Measurements from ENCODE around the gene WEE1. TPM values are rescaled to one million over a fixed set of nuclear protein-coding genes. Genes with fewer than 3 reads are reported as not detected.

Gene WEE1
- total RNA-seq, 1 donor from 2014 or later = 20.4 TPM

DNA sequence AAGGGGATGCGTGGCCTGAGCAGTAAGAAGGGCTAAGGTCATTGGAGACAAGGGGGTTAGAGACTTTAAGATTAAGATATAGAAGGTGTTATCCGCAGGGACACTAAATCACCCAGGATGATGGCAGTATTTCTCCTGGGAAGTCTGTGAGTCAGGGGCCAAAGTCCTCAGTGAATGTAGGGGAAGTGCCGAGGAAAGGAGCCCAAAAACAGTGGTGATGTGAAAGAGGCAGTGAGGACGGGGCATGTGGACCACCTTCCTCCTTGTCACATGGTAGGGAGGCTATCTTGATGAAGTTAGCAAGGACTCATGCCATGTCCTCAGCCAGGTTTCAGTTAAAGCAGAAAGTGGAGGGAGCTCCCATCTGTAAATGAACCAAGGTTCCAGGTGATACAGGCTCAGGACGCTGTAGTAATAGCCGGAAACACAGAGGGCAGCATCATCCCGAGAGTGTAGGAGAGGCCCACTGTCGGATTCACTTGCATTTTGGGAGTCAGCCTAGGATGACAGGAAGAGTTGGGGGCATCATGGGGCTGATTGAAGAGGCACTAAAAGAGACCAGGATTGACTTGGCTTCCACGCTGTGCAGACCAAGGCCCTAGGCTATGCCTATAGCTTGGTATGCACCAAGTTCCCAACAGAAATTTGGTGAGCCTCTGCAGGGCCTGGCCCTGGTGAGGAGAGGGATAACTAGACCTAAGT is 33.5 kb downstream of the WEE1 start:
- Histone ChIP-seq H3K4me3 (ENCODE audit: low read length in 3 of 3) (no peak overlapping the region), H3K4me1 (ENCODE audit: control insufficient read depth in 3 of 3, insufficient read depth in 3 of 3, low read length in 3 of 3) (no peaks in the 10 kb centered on the region), H3K27me3 (ENCODE audit: control insufficient read depth in 3 of 3, insufficient read depth in 3 of 3, low read length in 3 of 3) (no peaks in the 10 kb centered on the region), H3K9ac (ENCODE audit: low read depth in 1 of 3, low read length in 3 of 3) (no peak overlapping the region), H3K36me3 (ENCODE audit: control insufficient read depth in 3 of 3, insufficient read depth in 3 of 3, low read length in 3 of 3) (no peaks in the 10 kb centered on the region), H3K9me3 (ENCODE audit: control insufficient read depth in 3 of 3, low read length in 3 of 3) (no peaks in the 10 kb centered on the region), H3K27ac (ENCODE audit: low read depth, low read length) (no peak overlapping the region)

DNA sequence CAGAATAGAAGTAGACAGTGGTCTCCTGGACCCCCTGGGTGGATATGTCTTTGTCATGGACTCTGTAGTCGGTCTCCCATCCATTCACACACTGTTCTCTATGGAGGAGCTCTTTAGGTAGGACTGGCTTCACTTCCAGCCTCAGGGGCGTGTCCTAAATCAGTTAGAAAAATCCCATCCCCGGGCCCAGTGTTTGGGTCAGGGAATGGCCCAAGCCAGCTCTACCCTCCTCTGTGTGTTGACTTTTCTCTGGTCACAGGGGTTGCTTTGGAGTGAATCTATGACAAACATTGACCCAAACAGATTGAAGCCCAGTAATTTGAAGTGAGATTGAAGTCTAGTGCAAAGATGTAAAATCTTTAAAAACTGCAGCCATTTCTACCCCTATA is 34.0 kb downstream of the WEE1 start:
- Histone ChIP-seq H3K27me3 (ENCODE audit: control insufficient read depth in 3 of 3, insufficient read depth in 3 of 3, low read length in 3 of 3) (no peaks in the 10 kb centered on the region), H3K4me1 (ENCODE audit: control insufficient read depth in 3 of 3, insufficient read depth in 3 of 3, low read length in 3 of 3) (no peaks in the 10 kb centered on the region), H3K27ac (ENCODE audit: low read depth, low read length) (no peak overlapping the region), H3K4me3 (ENCODE audit: low read length in 3 of 3) (no peak overlapping the region), H3K9me3 (ENCODE audit: control insufficient read depth in 3 of 3, low read length in 3 of 3) (no peaks in the 10 kb centered on the region), H3K9ac (ENCODE audit: low read depth in 1 of 3, low read length in 3 of 3) (no peak overlapping the region), H3K36me3 (ENCODE audit: control insufficient read depth in 3 of 3, insufficient read depth in 3 of 3, low read length in 3 of 3) (no peaks in the 10 kb centered on the region)

GRCh38 chr11:9609002-9609759 is 35.7 kb downstream of the WEE1 start:
- Histone ChIP-seq H3K9me3 (ENCODE audit: control insufficient read depth in 3 of 3, low read length in 3 of 3) (no peaks in the 10 kb centered on the region), H3K27me3 (ENCODE audit: control insufficient read depth in 3 of 3, insufficient read depth in 3 of 3, low read length in 3 of 3) (no peaks in the 10 kb centered on the region), H3K9ac (ENCODE audit: low read depth in 1 of 3, low read length in 3 of 3) (no peak overlapping the region), H3K4me3 (ENCODE audit: low read length in 3 of 3) (no peak overlapping the region), H3K4me1 (ENCODE audit: control insufficient read depth in 3 of 3, insufficient read depth in 3 of 3, low read length in 3 of 3) (peaks cover 8 to 13% (median 9%) of the 10 kb centered on the region in 3 donors), H3K27ac (ENCODE audit: low read depth, low read length) (no peak overlapping the region), H3K36me3 (ENCODE audit: control insufficient read depth in 3 of 3, insufficient read depth in 3 of 3, low read length in 3 of 3) (no peaks in the 10 kb centered on the region)

GRCh38 chr11:9609841-9610240 is 36.4 kb downstream of the WEE1 start:
- Histone ChIP-seq H3K9ac (ENCODE audit: low read depth in 1 of 3, low read length in 3 of 3) (no peak overlapping the region), H3K27ac (ENCODE audit: low read depth, low read length) (no peak overlapping the region), H3K9me3 (ENCODE audit: control insufficient read depth in 3 of 3, low read length in 3 of 3) (no peaks in the 10 kb centered on the region)

DNA sequence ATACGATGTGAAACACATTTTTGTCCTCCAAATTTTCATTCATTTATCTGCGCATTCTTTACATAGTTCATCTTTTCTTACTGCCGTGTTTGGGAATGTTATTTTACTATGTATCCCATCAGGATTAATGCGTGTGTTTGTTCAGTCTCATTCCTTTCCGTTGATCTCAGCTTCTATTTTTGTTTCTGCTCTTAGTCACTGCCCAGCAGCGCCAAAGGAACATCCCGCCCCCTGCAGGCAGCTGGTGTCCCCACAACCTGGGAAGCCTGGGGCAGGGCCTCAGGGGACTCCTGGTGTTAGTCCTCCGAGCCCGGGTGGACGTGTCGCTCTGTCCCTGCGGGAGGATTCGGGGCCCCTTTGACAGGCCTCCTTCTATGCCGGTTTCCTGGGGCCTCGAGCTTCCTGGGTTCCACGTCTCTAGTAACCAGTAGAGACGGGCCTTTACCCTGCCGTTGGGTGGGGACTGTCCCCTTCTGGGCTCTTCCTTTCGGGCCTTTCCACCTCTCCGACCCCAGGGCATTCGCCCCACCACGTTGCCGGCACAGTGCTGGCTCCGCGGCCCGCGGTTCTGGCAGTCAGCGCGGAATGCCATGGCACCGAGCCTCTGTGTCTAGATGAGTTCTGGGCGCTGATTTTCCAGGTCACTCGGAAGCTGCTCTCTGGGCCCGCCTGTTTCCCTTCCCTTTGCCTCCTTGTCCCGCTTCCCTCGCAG is 39.8 kb downstream of the WEE1 start:
- Histone ChIP-seq H3K9ac (ENCODE audit: low read depth in 1 of 3, low read length in 3 of 3) (peak overlapping the region; percentile 76 to 87 (median 78)), H3K9me3 (ENCODE audit: control insufficient read depth in 3 of 3, low read length in 3 of 3) (no peaks in the 10 kb centered on the region), H3K4me3 (ENCODE audit: low read length in 3 of 3) (peak overlapping the region; percentile 71 to 89 (median 79)), H3K27ac (ENCODE audit: low read depth, low read length) (peak overlapping the region; percentile 93), H3K27me3 (ENCODE audit: control insufficient read depth in 3 of 3, insufficient read depth in 3 of 3, low read length in 3 of 3) (no peaks in the 10 kb centered on the region), H3K4me1 (ENCODE audit: control insufficient read depth in 3 of 3, insufficient read depth in 3 of 3, low read length in 3 of 3) (peaks cover 14 to 19% (median 14%) of the 10 kb centered on the region in 3 donors), H3K36me3 (ENCODE audit: control insufficient read depth in 3 of 3, insufficient read depth in 3 of 3, low read length in 3 of 3) (no peaks in the 10 kb centered on the region)

More at GRCh38 chr11:9609841-9610240, 36.4 kb downstream of the WEE1 start:
- Histone ChIP-seq H3K27me3 (ENCODE audit: control insufficient read depth in 3 of 3, insufficient read depth in 3 of 3, low read length in 3 of 3) (no peaks in the 10 kb centered on the region), H3K36me3 (ENCODE audit: control insufficient read depth in 3 of 3, insufficient read depth in 3 of 3, low read length in 3 of 3) (no peaks in the 10 kb centered on the region), H3K4me3 (ENCODE audit: low read length in 3 of 3) (no peak overlapping the region), H3K4me1 (ENCODE audit: control insufficient read depth in 3 of 3, insufficient read depth in 3 of 3, low read length in 3 of 3) (peaks cover 14 to 18% (median 14%) of the 10 kb centered on the region in 3 donors)

DNA sequence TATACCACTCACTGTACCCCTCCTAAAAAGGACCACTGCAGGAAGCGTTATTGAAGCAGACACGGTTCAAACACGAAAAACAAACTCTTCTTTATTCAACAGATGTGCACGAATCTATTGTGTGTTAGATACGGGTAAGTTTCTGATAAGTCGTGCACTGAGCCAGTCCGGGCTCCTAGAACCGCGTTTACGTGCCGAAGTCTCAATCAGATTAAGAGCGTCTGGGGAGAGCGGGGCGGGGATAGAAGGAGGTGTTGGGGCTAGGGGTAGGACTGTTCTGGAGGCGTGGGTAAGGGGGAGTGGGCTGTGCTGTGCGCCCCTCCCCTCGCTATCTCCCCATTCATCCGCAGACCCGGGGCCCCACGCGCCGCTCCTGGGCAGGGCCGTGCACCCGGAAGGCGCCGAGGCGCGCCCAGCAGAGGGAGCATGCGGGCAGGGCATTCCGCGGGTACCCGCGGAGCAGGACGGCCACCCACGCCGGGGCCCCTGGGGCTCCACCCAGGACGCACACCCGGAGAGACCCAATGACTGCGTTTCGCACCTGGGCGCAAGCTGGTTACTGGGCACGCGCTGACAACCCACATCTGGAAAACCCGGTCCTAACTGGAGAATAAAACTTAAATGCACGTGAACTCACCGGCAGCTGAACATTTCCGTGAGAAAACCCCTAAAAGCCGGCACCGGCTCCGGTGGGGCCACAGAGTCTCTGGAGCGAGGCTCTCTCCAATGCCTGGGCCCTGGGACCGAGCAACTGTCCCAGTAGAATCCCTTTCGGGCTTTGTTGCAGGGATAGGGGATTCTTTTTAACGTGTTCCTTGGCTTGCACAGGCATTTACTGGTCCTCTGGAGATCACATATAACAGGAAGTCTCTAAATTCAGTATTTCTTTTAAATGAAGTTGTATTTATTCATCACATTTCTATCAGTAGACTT is 40.6 kb downstream of the WEE1 start:
- H3K9ac ChIP-seq (ENCODE audit: low read depth in 1 of 3, low read length in 3 of 3) = peak overlapping the region; percentile 76 to 87 (median 78)
- no peaks in the 10 kb centered on the region for H3K9me3 ChIP-seq (ENCODE audit: control insufficient read depth in 3 of 3, low read length in 3 of 3)
- peak overlapping the region; percentile 93 for H3K27ac ChIP-seq (ENCODE audit: low read depth, low read length)
- H3K4me1 ChIP-seq (ENCODE audit: control insufficient read depth in 3 of 3, insufficient read depth in 3 of 3, low read length in 3 of 3) = peaks cover 14 to 19% (median 14%) of the 10 kb centered on the region in 3 donors
- no peaks in the 10 kb centered on the region for H3K27me3 ChIP-seq (ENCODE audit: control insufficient read depth in 3 of 3, insufficient read depth in 3 of 3, low read length in 3 of 3)
- no peaks in the 10 kb centered on the region for H3K36me3 ChIP-seq (ENCODE audit: control insufficient read depth in 3 of 3, insufficient read depth in 3 of 3, low read length in 3 of 3)
- peak overlapping the region; percentile 71 to 89 (median 79) for H3K4me3 ChIP-seq (ENCODE audit: low read length in 3 of 3)

DNA sequence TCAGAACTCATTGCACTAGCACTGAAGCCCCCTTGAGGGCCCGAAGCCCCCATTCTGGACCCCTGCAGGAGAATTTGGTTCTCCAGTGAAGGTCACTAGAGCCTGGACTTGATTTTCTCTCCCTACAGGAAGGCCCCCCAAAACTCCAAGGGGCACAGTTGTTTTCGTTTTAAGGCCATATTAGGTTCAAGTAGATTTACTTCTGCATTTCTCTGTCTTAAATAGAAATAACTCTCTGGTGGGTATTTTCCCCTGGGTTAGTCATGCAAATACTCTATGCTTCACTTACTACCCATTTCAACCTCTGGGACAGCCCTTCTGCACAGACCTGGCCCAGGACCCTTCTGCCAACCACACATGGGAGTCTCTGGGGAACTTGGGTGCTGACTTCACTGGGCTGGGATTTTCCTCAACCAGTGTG is 41.6 kb downstream of the WEE1 start:
- Histone ChIP-seq H3K36me3 (ENCODE audit: control insufficient read depth in 3 of 3, insufficient read depth in 3 of 3, low read length in 3 of 3) (no peaks in the 10 kb centered on the region), H3K4me1 (ENCODE audit: control insufficient read depth in 3 of 3, insufficient read depth in 3 of 3, low read length in 3 of 3) (peaks cover 14 to 19% (median 14%) of the 10 kb centered on the region in 3 donors), H3K4me3 (ENCODE audit: low read length in 3 of 3) (no peak overlapping the region), H3K27me3 (ENCODE audit: control insufficient read depth in 3 of 3, insufficient read depth in 3 of 3, low read length in 3 of 3) (no peaks in the 10 kb centered on the region), H3K9me3 (ENCODE audit: control insufficient read depth in 3 of 3, low read length in 3 of 3) (no peaks in the 10 kb centered on the region), H3K9ac (ENCODE audit: low read depth in 1 of 3, low read length in 3 of 3) (no peak overlapping the region), H3K27ac (ENCODE audit: low read depth, low read length) (no peak overlapping the region)

GRCh38 chr11:9616042-9616675 is 42.7 kb downstream of the WEE1 start:
- Histone ChIP-seq H3K9ac (ENCODE audit: low read depth in 1 of 3, low read length in 3 of 3) (no peak overlapping the region), H3K4me3 (ENCODE audit: low read length in 3 of 3) (no peak overlapping the region), H3K9me3 (ENCODE audit: control insufficient read depth in 3 of 3, low read length in 3 of 3) (no peaks in the 10 kb centered on the region), H3K27ac (ENCODE audit: low read depth, low read length) (no peak overlapping the region), H3K4me1 (ENCODE audit: control insufficient read depth in 3 of 3, insufficient read depth in 3 of 3, low read length in 3 of 3) (peaks cover 14 to 19% (median 14%) of the 10 kb centered on the region in 3 donors), H3K36me3 (ENCODE audit: control insufficient read depth in 3 of 3, insufficient read depth in 3 of 3, low read length in 3 of 3) (no peaks in the 10 kb centered on the region), H3K27me3 (ENCODE audit: control insufficient read depth in 3 of 3, insufficient read depth in 3 of 3, low read length in 3 of 3) (no peaks in the 10 kb centered on the region)

DNA sequence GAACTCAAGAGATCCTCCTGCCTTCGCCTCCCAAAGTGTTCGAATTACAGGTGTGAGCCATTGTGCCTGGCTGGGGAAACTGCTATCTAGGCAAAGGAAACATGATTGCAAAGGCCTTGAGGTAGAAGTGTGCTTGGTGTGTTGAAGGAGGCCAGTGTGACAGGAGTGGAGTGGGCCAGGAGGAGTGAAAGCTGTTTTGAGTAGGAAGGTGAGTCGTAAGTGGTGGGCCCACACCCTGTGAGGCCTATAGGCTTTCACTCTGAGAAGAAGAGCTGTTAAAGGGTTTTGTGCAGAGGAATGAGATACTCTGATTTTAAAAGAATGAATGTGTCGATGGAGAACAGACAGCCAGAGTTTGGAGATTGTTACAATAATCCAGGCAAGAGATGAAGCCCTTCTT is 43.4 kb downstream of the WEE1 start:
- H3K9me3 ChIP-seq (ENCODE audit: control insufficient read depth in 3 of 3, low read length in 3 of 3) = no peaks in the 10 kb centered on the region
- no peaks in the 10 kb centered on the region for H3K27me3 ChIP-seq (ENCODE audit: control insufficient read depth in 3 of 3, insufficient read depth in 3 of 3, low read length in 3 of 3)
- no peak overlapping the region for H3K9ac ChIP-seq (ENCODE audit: low read depth in 1 of 3, low read length in 3 of 3)
- no peaks in the 10 kb centered on the region for H3K36me3 ChIP-seq (ENCODE audit: control insufficient read depth in 3 of 3, insufficient read depth in 3 of 3, low read length in 3 of 3)
- H3K4me3 ChIP-seq (ENCODE audit: low read length in 3 of 3) = no peak overlapping the region
- peaks cover 14 to 19% (median 14%) of the 10 kb centered on the region in 3 donors for H3K4me1 ChIP-seq (ENCODE audit: control insufficient read depth in 3 of 3, insufficient read depth in 3 of 3, low read length in 3 of 3)
- H3K27ac ChIP-seq (ENCODE audit: low read depth, low read length) = no peak overlapping the region
